K562 (cell line): Measurements from ENCODE around the gene KIR2DL3. TPM values are rescaled to one million over a fixed set of nuclear protein-coding genes. Genes with fewer than 3 reads are reported as not detected.

ENCODE experiments used
- ATAC-seq: fragments of 200-7000 bp; cut with Tn5 transposase; 3 replicates; pipeline ENCODE4 v1.9.1; 2020; ENCODE audit warnings: moderate library complexity
- BruUV-seq: library from RNA; stranded (reverse); fragments of 400-500 nt; replicated peaks from 2 replicates; lab custom pipeline; 2021; lab: Mats Ljungman, UMichigan
- CTCF ChIA-PET: fragments of 300-600 bp; formaldehyde crosslinking; extraction: SDS; loops from one replicate; lab custom pipeline; 2021; ENCODE audit warnings: low intra/inter-chr PET ratio; lab: Yijun Ruan, JAX
- POLR2A ChIA-PET: fragments of 300-600, 350-650 bp; sonication (Branson Sonifier 250); formaldehyde crosslinking; extraction: SDS; loops from one replicate; lab custom pipeline; 2021; ENCODE audit warnings: antibody characterized with exemption, inconsistent platforms; lab: Yijun Ruan, JAX
- DNase-seq, 4 experiments: peaks; one replicate each; pipeline versions ENCODE4 v3.0.0 to v3.0.0-alpha.2; 2011 to 2018; ENCODE audit warnings: low spot score in 3 of 4, mixed read lengths in 3 of 4; ENCODE audit errors: extremely low read depth in 1 of 4
- FAIRE-seq: peaks from 2 replicates; lab custom pipeline; 2011; peaks lifted over from hg19 to GRCh38; lab: Jason Lieb, UNC
- H2AFZ ChIP-seq: 2 replicates; pipeline ENCODE4 v1.6.0; 2011; ENCODE audit warnings: low read depth, low read length, control low read depth, inconsistent platforms
- H3K27ac ChIP-seq: fragments of 200-600 bp; 3 replicates; pipeline ENCODE4 v1.8.0; 2011; ENCODE audit warnings: low read depth, mild to moderate bottlenecking, control low read depth, inconsistent platforms, low read length, moderate library complexity, mixed read lengths; ENCODE audit errors: extremely low read depth
- H3K27me3 ChIP-seq, 2 experiments: fragments of 300-600 bp in 1 of 2; 2 replicates in 1 of 2; 3 replicates in 1 of 2; pipeline versions ENCODE4 v1.6.0 to v1.8.0; 2011; ENCODE audit warnings: inconsistent platforms in 2 of 2, low read length in 2 of 2, mild to moderate bottlenecking in 1 of 2, mixed read lengths in 1 of 2, moderate library complexity in 1 of 2; ENCODE audit not compliant: control insufficient read depth in 2 of 2, insufficient read depth in 2 of 2
- H3K36me3 ChIP-seq: fragments of 300-600 bp; 3 replicates; pipeline ENCODE4 v1.8.0; 2011; ENCODE audit warnings: mild to moderate bottlenecking, low read length, inconsistent platforms; ENCODE audit not compliant: control insufficient read depth, insufficient read depth
- H3K4me1 ChIP-seq, 2 experiments: fragments of 200-600 bp in 1 of 2; replicated peaks in 1 of 2; 2 replicates in 1 of 2; 3 replicates in 1 of 2; pipeline versions ENCODE4 v1.5.1 to v1.8.0; 2011; ENCODE audit warnings: inconsistent platforms in 2 of 2, low read length in 2 of 2, mild to moderate bottlenecking in 1 of 2, mixed read lengths in 1 of 2, moderate library complexity in 1 of 2; ENCODE audit not compliant: control insufficient read depth in 2 of 2, insufficient read depth in 2 of 2
- H3K4me2 ChIP-seq: 2 replicates; pipeline ENCODE4 v1.6.1; 2011; ENCODE audit warnings: low read length, control low read depth, inconsistent platforms, mixed read lengths; ENCODE audit not compliant: insufficient read depth
- H3K4me3 ChIP-seq: fragments of 200-600 bp; sonication (generic), shearing (Covaris generic); 2 replicates; pipeline ENCODE4 v1.5.1; 2016; ENCODE audit warnings: control low read depth, inconsistent platforms
- H3K79me2 ChIP-seq: fragments of 200-600 bp; 3 replicates; pipeline ENCODE4 v1.8.0; 2011; ENCODE audit warnings: low read length, inconsistent platforms; ENCODE audit not compliant: control insufficient read depth, insufficient read depth
- H3K9ac ChIP-seq, 2 experiments: 2 replicates each; pipeline versions ENCODE4 v1.6.0 to v1.6.1; 2011; ENCODE audit warnings: low read depth in 2 of 2, low read length in 2 of 2, control low read depth in 1 of 2, inconsistent platforms in 1 of 2, mild to moderate bottlenecking in 1 of 2, mixed read lengths in 1 of 2; ENCODE audit not compliant: insufficient read depth in 1 of 2
- H3K9me1 ChIP-seq: one replicate; pipeline ENCODE4 v1.6.0; 2011; ENCODE audit warnings: inconsistent platforms, mild to moderate bottlenecking, low read length, moderate library complexity; ENCODE audit not compliant: control insufficient read depth, insufficient read depth
- H3K9me3 ChIP-seq: replicated peaks from 2 replicates; pipeline ENCODE4 v1.5.1; 2011; ENCODE audit warnings: low read depth, low read length, inconsistent platforms; ENCODE audit not compliant: control insufficient read depth, insufficient read depth
- H4K20me1 ChIP-seq: replicated peaks from 2 replicates; pipeline ENCODE4 v1.6.1; 2011; ENCODE audit warnings: low read length, inconsistent platforms, mixed read lengths; ENCODE audit not compliant: control insufficient read depth, insufficient read depth
- EHMT2 ChIP-seq: fragments of 450-650 bp; IDR thresholded peaks from 2 replicates; pipeline ENCODE4 v1.6.1; 2018; ENCODE audit warnings: antibody characterized with exemption
- GTF2A2 ChIP-seq: IDR thresholded peaks from 2 replicates; pipeline ENCODE4 v1.6.1; 2016; ENCODE audit warnings: mild to moderate bottlenecking, missing genetic modification characterization, missing compliant biosample characterization
- HNRNPUL1 ChIP-seq: fragments of 200-400 bp; formaldehyde crosslinking; IDR thresholded peaks from 2 replicates; pipeline ENCODE4 v1.6.1; 2017; ENCODE audit warnings: low read length
- KDM2B ChIP-seq: fragments of 250-450 bp; sonication (Bioruptor Pico); IDR thresholded peaks from 2 replicates; pipeline ENCODE4 v1.8.0; 2021; ENCODE audit warnings: mild to moderate bottlenecking, moderate library complexity
- KLF1 ChIP-seq: fragments of 450-650 bp; IDR thresholded peaks from 2 replicates; pipeline ENCODE4 v1.6.1; 2016; ENCODE audit warnings: missing genetic modification characterization, missing compliant biosample characterization
- NONO ChIP-seq, 2 experiments: fragments of 200-400 bp in 1 of 2; fragments of 450-650 bp in 1 of 2; formaldehyde crosslinking in 1 of 2; IDR thresholded peaks; 2 replicates each; pipeline ENCODE4 v1.6.1; 2017; ENCODE audit warnings: low read depth in 2 of 2, mild to moderate bottlenecking in 2 of 2, moderate library complexity in 2 of 2, low read length in 1 of 2
- PML ChIP-seq: IDR thresholded peaks from 2 replicates; pipeline ENCODE4 v1.6.1; 2012; ENCODE audit warnings: low read length, inconsistent platforms
- SAFB2 ChIP-seq: fragments of 200-400 bp; formaldehyde crosslinking; IDR thresholded peaks from 2 replicates; pipeline ENCODE4 v1.6.1; 2018; ENCODE audit warnings: borderline replicate concordance, low read length, low read depth, moderate library complexity; ENCODE audit not compliant: severe bottlenecking
- TCFL5 ChIP-seq: fragments of 250-450 bp; sonication (Bioruptor Pico); conservative IDR thresholded peaks from 2 replicates; pipeline ENCODE4 v1.6.1; 2021; ENCODE audit warnings: mild to moderate bottlenecking, moderate library complexity, matching md5 sums
- TEAD1 ChIP-seq, 2 experiments: fragments of 450-650 bp in 1 of 2; sonication (generic) in 1 of 2; formaldehyde crosslinking; IDR thresholded peaks; 2 replicates each; pipeline versions ENCODE4 v1.4.0 to v1.8.0; 2020 to 2022; ENCODE audit warnings: mild to moderate bottlenecking in 2 of 2, missing genetic modification reagents in 1 of 2
- XRCC3 ChIP-seq: fragments of 450-650 bp; IDR thresholded peaks from 2 replicates; pipeline ENCODE4 v1.6.1; 2017; ENCODE audit warnings: mild to moderate bottlenecking, moderate library complexity
- ZFPM2 ChIP-seq: fragments of 250-450 bp; sonication (Bioruptor Pico); IDR thresholded peaks from 2 replicates; pipeline ENCODE4 v1.5.1; 2022; ENCODE audit warnings: mild to moderate bottlenecking
- ZNF12 ChIP-seq: sonication (generic); formaldehyde crosslinking; IDR thresholded peaks from 2 replicates; pipeline ENCODE4 v1.4.0; 2020; ENCODE audit warnings: mild to moderate bottlenecking, missing genetic modification reagents
- ZNF143 ChIP-seq: sonication (generic); formaldehyde crosslinking; IDR thresholded peaks from 2 replicates; pipeline ENCODE4 v1.9.0; 2022; ENCODE audit warnings: mild to moderate bottlenecking, missing genetic modification reagents
- ZNF224 ChIP-seq: sonication (generic); formaldehyde crosslinking; IDR thresholded peaks from 2 replicates; pipeline ENCODE4 v1.8.0; 2022; ENCODE audit warnings: mild to moderate bottlenecking, missing genetic modification reagents
- WGBS: fragments of 100-300 bp; shearing (Covaris generic); methylation state at CpG from one replicate; pipeline ENCODE4 v1.1.6; 2016; ENCODE audit warnings: low coverage, mixed read lengths; ENCODE audit not compliant: insufficient coverage; ENCODE audit errors: missing lambda C conversion rate; 5-methylcytosine and 5-hydroxymethylcytosine counted together
- in situ Hi-C: fragments of 300-500 bp; cut with MboI; formaldehyde crosslinking; loops from 4 replicates; pipeline ENCODE4 v1.15.0; 2018; ENCODE audit warnings: inconsistent platforms, mixed read lengths
- intact Hi-C: fragments of 100-400 bp; cut with micrococcal nuclease; formaldehyde crosslinking; loops from 2 replicates; pipeline ENCODE4 v1.14.2; 2022
- polyA plus RNA-seq, 8 experiments: library from polyadenylated mRNA; depleted of rRNA in 4 of 8; stranded (reverse) in 5 of 8; unstranded in 3 of 8; fragments of >200 nt; fragmentation: Nextera tagmentation in 2 of 8; fragmentation: Illumina TruSeq in 1 of 8; extraction: Ambion mirVana in 2 of 8; extraction: Trizol in 1 of 8; gene quantifications; 2 replicates each; pipeline versions ENCODE4 v1.2.1 to v1.2.3, GENCODE V29; 2011 to 2014; ENCODE audit warnings: inconsistent platforms in 1 of 8, missing spikeins in 1 of 8
- total RNA-seq, 7 experiments: library from RNA; depleted of rRNA in 6 of 7; stranded (reverse); fragments of >200 nt in 6 of 7; fragmentation: Illumina TruSeq in 2 of 7; extraction: Trizol in 2 of 7; gene quantifications; 2 replicates each; pipeline versions ENCODE4 v1.2.1 to v1.2.3, GENCODE V29; 2011 to 2021; ENCODE audit warnings: low replicate concordance in 1 of 7

Gene KIR2DL3
- total and polyA plus RNA-seq, 9 of the 15 experiments (the other 6 are each of a cell fraction or from before 2014, with no cell fraction given) = not detected

DNA sequence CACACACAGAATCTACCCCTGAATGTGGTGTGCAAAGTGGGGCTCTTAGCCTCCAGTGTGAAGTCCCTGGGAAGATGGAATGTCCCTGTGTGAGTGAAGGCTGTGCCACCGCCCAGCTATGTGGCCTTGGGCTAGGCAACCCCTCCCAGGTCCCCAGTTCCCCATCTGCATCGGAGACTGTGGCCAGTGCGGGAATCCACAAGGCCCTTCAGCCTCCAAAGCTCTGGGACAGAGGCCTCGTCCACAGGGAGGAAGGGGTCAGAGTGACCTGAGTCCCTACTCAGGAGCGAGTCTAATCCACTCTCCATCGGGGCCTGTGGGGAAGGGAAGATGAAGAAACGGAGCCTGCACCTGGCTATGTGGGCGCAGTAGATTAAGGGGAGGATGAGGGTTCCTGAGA lies 33.4 kb upstream of the KIR2DL3 start (continued):
- TF ChIP-seq SAFB2 = no peak
- TF ChIP-seq EHMT2 = no peak
- TF ChIP-seq ZNF12 (CRISPR knock-in tag) = no peak
- TF ChIP-seq TEAD1 (CRISPR knock-in tag; IDR thresholded peaks at IDR 0.05) = no peak
- TF ChIP-seq NONO (IDR thresholded peaks at IDR 0.05; ENCODE audit: low read depth in 2 of 2, low read length in 1 of 2) = no peak

DNA sequence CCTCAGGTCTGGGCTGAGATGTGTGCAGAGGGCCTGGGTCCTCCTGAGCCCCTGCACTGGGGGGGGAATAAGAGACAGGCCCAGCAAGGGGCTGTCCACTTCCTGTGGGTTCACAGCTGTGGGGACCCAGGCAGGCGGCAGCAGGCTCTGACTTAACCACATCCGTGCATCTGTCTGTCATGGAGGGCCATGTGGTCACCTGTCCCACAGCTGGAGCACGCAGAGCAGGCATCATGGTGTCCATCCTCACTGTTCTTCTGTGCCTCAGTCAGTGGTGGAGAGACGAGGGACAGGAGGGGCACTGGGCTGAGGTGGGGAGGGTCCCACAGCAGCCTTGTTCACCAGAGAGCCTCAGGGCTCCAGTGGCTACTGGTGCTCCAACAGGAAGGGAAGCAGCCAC lies 30.4 kb upstream of the KIR2DL3 start:
- intact Hi-C loops (no loop called here), in situ Hi-C loops (no loop called here)
- CTCF ChIA-PET = no interaction called here
- no peaks in the 10 kb centered on the region for H3K36me3 ChIP-seq
- no peak overlapping the region for H3K27ac ChIP-seq
- H3K79me2 ChIP-seq = no peaks in the 10 kb centered on the region
- H3K27me3 ChIP-seq = peaks cover 0 to 21% of the 10 kb centered on the region in 2 experiments; a peak in 1 of 5 replicates
- no peak for ATAC-seq
- BruUV-seq = no TSS peak
- DNase-seq = no peak
- no peaks in the 10 kb centered on the region for H3K9me1 ChIP-seq
- no peaks in the 10 kb centered on the region; a peak in 2 of 5 replicates for H3K4me1 ChIP-seq
- POLR2A ChIA-PET = interaction anchor here (1.6 kb wide), 1 partner anchor 12 kb away, joined by 4 read pairs; no protein-coding TSS in a partner anchor
- H3K9ac ChIP-seq = peak overlapping the region in 1 of 2 experiments; percentile 78; a peak in 2 of 4 replicates
- no peak overlapping the region for H2AFZ ChIP-seq
- H3K4me3 ChIP-seq = no peak overlapping the region
- WGBS = 0% methylated on average over 4 of the region's 4 CpGs
- H3K4me2 ChIP-seq = no peak overlapping the region
- 0 out of 2 replicates have a peak, but pooled peaks cover 4% of the 10 kb centered on the region for H4K20me1 ChIP-seq
- H3K9me3 ChIP-seq = no peaks in the 10 kb centered on the region
- FAIRE-seq = no peak
- TF ChIP-seq HNRNPUL1 (no peak), KLF1 (tag) (no peak), KDM2B (CRISPR knock-in tag) (no peak), ZFPM2 (CRISPR knock-in tag) (no peak), TCFL5 (CRISPR knock-in tag) (no peak), GTF2A2 (no peak), ZNF224 (CRISPR knock-in tag) (no peak), PML (no peak), ZNF143 (CRISPR knock-in tag) (no peak), XRCC3 (no peak)
